Renal cortical epithelial cell (primary cell): ENCODE data around the gene MAST4. TPM values are rescaled to one million over a fixed set of nuclear protein-coding genes. Genes with fewer than 3 reads are reported as not detected.

Experiments
- DNase-seq: peaks from one replicate; pipeline ENCODE4 v3.0.0-alpha.2; 2011; ENCODE audit warnings: low read depth
- total RNA-seq: library from RNA; depleted of rRNA; stranded (reverse); fragments of >200 nt; gene quantifications from 2 replicates; pipeline ENCODE4 v1.2.3, GENCODE V29; 2014

The MAST4 gene
- total RNA-seq, 1 donor from 2014 or later: 8.7 TPM

DNA sequence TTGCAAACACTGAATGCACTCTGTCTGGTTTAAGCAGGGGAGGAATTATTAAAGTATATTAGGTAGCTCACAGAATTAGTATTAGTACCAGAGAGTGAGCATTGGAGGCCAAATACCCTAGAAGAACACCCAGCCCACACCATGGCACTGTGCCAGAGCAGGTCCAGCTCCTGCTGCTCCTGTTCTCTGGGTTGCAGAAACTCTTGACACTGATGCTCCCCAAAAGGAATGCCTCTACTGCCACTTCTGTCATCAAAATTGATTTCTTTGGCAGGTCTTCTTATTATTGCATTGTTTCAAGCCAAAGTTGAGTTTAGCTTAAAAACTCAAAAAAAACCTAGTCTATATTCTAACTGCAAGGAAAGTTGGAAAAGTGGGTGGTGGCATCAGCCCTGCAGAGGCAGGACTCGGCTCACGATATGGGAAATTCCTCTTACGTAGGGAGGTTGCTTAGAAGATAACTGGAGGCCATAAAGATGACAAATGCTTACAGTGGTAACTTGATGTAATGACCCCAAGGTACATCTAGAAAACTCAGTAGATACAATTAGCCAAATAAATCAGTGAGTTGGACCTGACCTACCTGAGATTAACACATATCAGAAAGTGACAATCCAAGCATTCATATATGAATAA is 477.0 kb downstream of the MAST4 start:
- no peak for DNase-seq

- DNase-seq: no peak
Observed at GRCh38 chr5:67077296-67077695, 481.1 kb downstream of the MAST4 start.

DNA sequence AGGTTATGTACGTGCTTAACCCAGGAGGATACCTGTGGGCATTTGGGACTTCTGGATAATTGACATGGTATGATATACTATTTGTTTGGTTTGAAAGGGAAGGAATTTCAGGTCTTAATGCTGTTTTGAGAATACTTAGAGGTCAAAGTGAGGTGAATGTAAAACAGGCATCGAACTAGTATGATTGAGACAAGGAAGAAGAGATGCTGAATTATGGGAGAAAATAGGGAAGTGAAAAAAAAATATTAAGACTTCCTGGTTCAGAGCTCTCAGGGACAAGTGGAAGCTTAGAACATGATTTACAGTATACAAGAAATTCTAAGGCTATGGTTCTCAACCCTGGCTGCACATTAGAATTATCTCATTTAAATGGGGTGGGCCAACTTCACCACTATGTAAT is 485.1 kb downstream of the MAST4 start:
- DNase-seq: no peak

DNA sequence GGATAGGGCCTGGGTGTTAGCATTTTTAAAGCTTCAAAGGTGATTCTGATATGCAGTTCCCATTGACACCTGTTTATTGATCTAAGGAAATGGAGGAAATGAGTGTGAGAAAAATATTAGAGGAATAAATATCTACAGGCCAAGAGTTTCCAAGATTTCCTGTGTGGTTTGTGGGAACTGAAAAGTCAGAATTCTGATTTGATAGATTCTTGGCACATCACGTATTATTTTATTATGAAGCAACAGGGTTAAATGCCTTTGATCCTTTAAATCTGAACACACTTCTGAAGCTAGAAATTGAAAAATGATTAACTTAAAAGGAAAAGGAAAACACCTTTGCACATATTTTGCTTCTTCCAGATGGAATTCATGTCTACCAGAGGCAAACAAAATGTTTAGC is 486.7 kb downstream of the MAST4 start:
- DNase-seq: peak; percentile 44

GRCh38 chr5:67085616-67086015 is 489.4 kb downstream of the MAST4 start:
- peak; percentile 26 for DNase-seq

GRCh38 chr5:67089200-67089725 is 493.1 kb downstream of the MAST4 start:
- DNase-seq: peak; percentile 55

DNA sequence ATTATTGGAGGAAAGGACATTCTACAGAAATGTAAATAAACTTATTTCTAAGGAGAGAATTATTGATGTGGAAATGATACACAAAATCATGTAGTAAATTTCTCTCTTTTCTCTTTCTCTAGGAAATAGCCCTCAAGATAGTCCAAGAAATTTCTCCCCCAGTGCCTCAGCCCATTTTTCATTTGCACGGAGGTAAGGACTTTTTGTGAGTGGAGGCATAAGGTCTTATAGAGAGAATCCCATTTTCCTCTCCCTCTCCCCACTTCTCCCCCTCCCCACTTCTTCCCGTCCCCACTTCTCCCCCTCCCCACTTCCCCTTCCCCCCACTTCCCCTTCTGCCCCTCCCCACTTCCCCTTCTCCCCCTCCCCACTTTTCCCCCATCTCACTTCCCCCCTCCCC is 493.8 kb downstream of the MAST4 start:
- DNase-seq: no peak

GRCh38 chr5:67090593-67090992 is 494.4 kb downstream of the MAST4 start:
- no peak for DNase-seq

GRCh38 chr5:67092535-67092934 is 496.3 kb downstream of the MAST4 start:
- DNase-seq: peak; percentile 24

DNA sequence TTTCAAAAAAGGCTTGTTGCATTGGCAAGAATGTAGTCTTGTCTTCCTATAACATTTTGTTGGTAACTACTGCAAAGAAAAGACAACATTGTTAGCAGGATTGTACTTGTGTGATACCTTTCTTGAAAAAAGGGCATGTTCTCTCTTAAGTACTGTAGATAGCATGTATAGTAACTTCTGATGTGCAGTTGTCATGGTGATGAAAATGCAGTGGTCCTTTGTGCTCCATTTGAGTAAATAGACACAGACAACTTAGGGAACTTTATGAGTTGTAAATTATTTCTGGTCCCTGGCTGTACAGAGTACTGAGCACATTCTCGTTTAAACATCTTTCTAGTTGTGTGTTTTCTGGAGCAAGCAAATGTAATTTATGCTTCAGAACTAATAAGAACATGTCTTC is 497.1 kb downstream of the MAST4 start:
- no peak for DNase-seq

GRCh38 chr5:67094476-67095300 is 498.5 kb downstream of the MAST4 start:
- peak; percentile 91 for DNase-seq

GRCh38 chr5:67095346-67096171 is 499.4 kb downstream of the MAST4 start:
- peak; percentile 72 for DNase-seq

DNA sequence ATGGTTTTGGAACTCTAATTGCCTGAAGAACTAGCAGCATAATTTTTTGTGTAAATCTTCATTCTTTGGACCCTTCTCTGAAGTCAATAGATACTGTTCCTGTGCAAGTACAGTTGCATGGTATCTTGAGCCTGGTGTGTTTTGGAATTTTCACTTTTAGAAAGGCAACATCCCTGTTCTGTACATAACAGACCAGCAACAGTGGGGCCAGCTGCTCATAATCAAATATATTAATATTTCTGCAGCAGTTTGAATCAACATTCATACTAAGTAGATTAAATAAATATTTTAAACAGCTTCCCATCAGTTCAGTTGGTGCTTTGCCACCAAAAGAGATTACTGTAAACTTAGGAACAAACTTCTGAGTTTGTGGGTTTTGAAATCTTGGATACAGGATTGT is 502.5 kb downstream of the MAST4 start:
- no peak for DNase-seq

DNA sequence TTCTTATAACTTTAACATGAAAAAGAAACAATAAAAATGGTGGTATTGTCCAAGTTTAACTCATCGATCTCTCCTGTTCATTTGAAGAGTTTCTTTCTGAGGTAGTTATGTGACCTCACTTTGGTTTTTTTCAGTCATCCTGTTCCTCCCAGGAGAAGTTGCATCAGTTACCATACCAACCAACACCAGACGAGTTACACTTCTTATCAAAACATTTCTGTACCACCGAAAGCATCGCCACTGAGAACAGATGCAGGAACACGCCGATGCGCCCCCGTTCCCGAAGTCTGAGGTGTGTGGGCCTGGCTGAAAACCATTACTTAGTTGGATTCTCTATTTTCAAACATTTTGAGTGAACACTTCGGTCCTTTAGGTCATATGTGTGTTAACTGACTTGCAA is 504.1 kb downstream of the MAST4 start:
- DNase-seq: no peak

- no peak for DNase-seq
Observed at GRCh38 chr5:67102708-67103107, 506.5 kb downstream of the MAST4 start.

DNA sequence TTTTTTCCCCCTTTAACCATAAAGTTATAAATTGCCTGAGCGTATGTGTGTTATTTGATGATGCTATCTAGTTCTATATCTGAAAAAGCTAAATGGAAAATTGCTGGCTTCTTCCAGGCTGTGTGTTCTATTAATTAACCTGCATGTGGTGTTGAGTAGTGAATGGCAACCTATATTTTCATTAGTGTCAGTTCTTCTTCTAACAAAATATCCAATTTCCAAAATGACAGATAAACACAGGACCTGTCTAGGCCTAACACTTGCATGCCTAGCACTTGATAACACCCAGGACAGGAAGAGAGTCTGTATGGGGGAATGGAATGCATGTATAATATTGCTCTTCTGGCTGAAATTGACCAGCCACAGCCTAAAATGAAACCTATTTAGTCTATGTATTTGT is 508.7 kb downstream of the MAST4 start:
- DNase-seq: no peak

GRCh38 chr5:67105270-67105669 is 509.1 kb downstream of the MAST4 start:
- DNase-seq: no peak

DNA sequence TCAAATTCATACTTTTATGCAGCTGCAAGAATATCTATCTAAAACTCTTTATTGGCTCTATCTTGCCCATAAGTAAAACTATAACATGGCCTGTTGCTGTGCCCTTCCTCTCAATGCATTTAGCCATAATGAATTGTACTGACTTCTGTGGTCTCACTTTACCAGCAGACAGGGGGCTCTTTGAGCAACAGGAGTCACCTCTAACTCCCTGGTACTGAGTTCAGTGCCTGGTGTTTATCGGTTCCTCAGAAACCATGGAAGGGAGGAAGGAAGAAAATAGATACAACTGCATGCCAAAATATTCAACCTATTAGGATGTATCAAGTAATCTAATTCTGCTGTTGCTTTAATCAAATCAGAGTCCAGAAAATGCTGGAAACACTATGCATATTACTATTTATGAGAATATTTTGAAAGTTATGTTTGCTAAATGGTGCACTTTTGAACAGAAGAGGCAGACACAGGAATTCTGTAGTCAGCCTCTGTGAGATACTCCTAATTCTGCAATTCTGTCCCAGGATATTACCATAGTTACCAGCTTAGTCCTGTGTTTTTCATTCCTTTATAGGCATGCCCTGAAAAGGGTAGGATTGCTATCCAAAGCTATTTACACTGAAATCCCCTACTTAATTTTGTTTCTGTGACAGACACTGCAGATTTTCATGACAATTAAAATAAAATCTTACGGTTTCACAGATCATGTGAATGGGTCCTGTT is 510.6 kb downstream of the MAST4 start:
- DNase-seq: no peak

DNA sequence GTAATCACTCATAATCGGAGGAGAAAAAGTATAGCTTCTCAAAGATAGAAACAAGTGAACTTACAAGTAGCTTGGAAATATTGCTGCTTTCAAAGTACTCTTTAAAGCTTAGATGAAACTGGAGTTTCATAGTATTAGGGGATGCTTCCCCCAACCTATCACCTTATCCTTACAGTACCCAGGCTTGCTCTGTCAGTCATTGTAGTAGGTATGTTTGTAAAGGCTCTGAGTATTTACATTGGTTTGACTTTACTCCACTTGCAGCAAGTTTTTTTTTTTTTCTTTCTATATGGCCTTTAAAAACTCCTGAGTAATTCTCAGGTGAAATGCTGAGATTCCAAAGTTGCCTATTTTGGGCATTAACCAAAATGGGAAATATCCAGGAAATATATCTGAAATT is 515.6 kb downstream of the MAST4 start:
- DNase-seq: no peak

DNA sequence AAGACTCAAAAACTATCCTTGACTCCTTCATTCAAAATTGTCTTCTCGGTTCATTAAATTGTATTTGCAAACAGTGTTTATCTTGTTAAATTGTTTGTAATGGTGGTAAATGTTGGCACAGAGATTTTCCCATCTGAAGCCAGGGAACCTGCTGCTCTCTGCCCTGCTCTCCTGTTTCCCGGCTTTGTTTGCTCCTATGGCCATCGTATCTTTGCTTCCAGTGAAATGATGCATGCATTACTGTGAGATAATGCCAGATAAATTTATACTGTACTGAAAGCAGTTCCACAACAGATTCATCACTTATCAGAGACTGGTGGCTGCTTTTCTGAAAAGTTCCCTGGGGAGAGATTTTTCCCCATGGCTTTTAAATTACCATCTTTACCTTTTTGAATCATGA is 519.1 kb downstream of the MAST4 start:
- no peak for DNase-seq

DNA sequence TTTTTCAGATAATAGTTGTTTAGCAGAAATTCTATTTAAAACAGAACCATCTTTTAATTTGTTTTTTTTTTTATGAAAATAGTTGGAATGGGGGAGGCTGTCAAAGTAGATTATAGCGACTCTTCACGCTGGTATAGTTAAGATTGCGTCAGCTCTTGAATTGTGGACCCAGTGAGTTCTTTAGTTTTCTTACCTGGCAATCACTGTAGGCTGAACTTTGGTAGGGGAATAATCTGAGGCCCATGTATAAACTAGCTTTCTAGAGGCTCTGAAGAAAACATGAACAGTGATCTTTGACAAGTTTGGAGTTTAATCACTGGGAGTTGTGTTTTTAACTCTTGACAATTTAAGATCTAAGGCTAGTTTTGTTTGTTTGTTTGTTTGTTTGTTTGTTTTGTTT is 519.6 kb downstream of the MAST4 start:
- DNase-seq: no peak
